ENCODE measurements around the gene FBXO10.

FBXO10 gene

DNA sequence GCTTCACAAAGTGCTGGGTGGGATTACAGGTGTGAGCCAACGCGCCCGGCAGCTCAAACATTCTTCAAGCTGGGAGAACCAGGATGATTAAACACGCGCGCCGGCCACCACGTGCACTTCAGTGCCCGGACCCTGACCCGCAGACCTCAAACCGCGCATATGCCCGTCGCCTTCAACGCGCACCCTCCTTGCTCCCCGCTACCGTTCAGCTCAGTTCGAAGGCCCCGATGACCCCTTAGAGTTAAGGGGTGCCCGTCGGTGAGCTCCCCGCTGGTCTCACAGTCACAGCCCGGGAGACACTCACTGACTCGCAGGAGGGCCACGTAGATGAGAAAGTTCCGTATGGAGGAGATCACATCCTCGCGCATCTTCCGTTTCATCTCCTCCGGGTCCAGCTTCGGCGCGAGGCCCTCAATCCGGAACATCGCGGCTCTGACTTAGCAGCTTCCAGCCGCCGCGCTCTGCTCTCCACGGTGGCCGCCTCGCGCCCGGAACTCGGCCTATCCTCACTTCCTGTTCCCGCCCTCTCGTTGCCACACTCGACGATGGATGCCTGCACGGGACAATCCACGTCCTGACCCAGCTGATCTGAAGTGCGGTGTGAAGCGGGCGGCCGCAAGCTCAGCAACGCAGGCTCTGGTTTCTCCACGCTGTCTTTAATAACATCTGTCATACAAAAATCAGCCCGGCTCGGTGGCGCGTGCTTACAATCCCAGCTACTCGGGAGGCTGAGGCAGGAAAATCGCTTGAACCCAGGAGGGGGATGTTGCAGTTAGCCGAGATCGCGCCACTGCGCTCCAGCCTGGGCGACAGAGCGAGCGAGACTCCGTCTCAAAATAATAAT, 16.1 kb upstream of the FBXO10 start, which contains the start of gene TOMM5:
TOMM5 (minus strand) TSS at position 490 of the 844 bp plus-strand sequence; CDS start at position 425, 65 bp downstream.
- peak; percentile 61 for DNase-seq

DNA sequence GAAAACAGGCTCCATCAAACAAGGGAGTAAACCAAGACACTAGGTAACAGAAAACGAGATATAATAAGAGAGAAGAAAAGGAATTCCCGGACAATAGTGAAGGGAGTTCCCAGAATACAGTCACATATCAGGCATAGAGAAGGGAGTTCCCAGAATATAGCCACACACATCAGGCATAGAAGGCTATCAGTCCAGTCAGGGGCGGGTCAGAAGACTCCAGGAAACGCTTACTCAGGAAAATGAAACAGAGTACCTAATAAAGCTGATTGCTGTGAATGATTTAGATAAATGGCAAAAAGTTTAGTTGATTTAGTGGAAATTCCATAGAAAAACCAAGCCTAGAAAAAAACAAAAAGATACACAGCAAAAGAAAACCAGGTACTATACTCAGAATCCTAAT, 11.3 kb upstream of the FBXO10 start:
- no peak for DNase-seq

DNA sequence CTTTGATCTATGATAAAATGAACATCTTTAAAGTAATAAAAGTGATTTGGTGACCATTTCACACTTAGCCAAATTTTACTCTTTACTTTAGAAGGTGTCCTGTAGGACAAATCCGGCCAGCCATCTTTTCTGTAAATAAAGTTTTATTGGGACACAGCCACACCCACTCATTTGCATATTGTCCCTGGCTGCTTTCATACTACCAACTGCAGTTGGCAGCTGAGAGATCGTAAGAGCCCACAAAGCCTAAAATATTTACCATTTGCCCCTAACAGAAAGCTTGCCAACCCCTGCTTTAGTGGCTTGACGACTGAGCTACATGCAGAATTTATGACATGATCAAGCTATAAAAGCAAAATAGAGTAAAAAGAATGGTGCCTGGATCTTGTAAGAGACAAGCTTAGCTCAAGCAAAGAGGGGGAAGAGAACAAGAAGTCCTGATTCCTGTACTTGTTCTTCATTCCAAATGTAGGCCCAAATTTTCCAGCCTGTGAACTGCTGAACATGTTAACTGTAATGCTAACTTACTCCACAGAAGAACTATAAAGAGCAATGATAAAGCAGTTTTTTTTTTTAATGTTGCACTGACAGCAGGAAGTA, 7.4 kb upstream of the FBXO10 start:
- DNase-seq = no peak

DNA sequence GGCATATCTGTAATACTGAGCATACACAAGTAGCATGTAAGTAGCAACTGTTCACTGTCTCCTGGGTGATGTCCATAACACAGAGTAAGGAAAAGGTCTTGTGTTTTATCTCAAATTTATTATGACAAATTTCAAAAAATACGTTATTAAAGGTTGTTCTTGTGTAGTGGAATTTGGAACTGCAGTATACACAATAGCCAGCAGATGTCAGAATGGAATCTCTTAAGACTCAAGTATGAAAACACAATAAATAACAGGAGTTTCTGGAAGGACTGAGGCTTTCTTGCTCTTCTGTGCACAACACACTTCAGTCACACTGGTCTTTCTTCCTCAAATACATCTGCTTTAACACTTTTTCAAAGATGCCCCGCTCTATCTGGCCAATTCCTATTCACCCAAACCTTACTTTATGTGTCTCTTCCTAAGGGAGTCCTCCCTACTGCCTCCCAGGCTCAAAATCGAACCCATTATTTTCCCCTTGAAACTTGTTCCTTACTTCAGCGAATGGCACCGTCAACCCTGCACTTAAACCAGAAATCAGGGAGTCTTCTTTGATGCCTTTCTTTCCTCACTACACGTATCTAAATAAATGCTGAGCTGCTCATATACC, 6.5 kb upstream of the FBXO10 start:
- peak; percentile 39 for DNase-seq

DNA sequence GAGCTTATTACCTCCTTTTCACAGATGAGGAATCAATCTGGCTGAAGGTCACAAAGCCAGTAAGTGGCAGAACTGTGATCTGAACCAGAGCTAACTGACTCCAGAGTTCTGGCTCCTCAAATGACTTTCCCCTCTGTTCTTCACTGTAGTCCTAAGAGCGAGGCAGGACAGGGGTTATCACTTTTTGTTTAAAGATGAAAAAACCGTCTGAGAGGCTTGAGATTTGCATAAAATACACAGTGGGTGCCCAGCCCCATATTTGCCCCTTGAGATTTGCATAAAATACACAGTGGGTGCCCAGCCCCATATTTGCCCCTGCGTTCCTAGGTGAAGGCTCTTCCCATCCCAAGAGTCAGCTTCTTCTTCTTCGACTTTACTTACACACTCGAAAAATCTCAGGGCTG, 667 bp downstream of the FBXO10 start:
- no peak for DNase-seq

DNA sequence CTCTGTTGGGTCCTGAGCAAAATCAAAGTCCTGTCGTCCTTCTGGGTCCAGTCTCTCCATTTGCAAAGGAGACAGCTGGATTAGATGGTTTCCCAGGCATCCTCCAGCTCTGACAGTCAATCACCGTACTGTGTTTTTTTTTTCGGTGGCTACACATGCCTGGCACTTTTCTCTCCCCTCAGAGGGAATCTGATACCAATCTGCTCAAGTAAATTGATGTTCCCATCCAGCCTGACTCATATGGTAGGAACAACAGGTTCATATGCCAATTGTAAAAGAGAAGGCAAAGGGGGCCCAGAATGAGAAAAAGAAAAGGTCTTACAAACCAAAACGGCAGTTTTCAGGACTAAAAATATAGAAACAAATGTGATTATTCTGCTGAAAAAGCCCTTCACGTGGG, 1.2 kb downstream of the FBXO10 start:
- DNase-seq = no peak

DNA sequence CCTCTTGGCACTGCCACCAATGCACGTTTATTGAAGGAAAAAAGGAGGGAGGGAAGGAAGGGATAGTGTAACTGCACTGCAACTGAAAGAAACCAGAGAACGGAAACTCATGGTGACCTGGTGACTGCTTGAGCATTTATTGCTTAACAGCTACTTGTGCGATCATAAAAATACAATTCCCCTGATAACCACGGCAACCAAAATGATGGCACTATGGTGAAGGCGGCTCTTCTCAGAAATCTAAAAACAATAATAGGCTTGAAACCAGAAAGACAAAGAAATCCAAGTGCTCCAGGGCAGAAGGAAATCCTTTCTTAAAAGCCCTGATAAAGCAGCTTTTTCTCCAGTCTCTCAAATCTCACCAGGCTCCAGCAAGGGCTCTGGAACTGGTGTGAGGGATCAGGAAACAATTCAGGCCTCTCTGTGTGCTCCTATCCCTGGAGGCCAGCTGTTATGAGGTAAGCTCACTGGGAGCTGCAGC, 1.9 kb downstream of the FBXO10 start:
- DNase-seq = no peak

DNA sequence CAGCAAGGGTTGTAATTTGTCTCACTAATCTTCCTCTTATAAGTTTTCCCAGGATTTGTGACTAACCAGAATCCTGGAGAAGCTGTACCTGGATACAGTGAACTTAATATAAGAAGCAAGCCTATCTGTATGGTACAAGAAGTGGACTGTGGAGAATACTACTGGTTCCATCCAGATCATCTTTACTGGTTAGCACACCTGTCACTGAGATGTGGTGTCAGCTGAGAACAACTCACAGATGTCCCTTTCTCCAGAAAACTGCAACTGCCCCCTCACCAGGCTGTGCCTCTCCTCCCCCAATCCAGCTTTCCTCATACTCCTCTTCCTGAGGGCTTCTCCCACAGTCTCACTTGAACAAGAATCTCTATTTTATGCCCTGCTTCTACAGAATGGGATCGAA, 4.9 kb downstream of the FBXO10 start:
- DNase-seq = no peak

DNA sequence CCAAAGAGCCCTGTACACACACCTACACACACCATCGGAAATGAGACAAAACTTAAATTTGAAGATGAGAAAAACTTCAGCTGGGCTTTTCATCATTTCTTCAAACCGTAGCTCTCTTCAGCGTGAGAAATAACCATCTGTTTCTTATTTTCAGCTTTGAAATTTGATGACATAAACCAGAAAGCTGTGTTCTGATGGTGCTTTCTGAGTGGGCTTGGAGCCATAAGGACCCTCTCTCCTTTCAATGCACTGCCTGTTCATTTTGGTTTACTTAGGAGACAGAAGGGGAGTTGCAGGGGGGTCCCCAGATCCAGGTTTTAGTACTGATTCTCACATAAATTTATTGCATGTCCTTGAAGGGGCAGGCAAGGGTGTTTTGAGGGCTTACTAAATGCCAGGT, 9.5 kb downstream of the FBXO10 start:
- no peak for DNase-seq

DNA sequence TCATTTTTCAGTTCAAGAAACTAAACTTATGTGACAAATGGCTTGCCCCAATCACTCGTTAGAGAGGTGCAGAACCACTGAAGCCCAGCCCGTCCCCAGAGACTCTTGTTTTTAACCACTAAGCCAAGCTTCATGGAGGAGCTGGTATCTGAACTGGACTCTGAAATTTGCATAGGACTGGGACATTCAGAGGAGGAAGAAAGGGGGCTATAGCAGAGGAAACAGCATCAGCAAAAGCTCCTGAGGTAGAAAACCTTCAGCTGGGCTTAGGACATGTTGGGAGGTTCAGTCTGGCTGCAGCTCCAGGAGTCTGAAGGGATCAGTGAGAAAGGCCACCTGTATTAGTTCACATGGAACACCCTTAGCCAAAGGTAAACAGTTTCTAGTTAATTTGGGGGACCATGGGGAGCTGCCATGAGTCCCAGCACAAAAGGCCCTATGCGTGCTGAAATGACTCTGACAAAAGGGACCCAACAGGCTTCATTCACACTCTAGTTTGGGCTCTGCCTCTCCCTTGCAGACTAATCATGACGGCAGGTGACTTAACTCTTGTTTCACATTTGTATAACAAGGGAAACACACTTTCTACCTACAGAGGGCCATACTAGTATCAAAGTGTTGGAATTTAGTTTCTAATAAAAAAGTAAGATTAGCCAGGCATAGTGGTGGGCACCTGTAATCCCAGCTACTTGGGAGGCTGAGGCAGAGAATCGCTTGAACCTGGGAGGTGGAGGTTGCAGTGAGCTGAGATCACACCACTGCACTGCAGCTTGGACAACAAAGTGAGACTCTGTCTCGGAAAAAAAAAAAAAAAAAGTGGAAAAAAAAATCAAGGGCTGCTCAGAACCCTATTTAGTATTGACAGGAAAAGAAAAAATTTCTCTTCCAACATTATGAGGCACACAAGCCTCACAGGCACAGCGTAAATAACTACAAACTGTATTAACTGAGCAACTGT, 10.2 kb downstream of the FBXO10 start:
- no peak for DNase-seq

DNA sequence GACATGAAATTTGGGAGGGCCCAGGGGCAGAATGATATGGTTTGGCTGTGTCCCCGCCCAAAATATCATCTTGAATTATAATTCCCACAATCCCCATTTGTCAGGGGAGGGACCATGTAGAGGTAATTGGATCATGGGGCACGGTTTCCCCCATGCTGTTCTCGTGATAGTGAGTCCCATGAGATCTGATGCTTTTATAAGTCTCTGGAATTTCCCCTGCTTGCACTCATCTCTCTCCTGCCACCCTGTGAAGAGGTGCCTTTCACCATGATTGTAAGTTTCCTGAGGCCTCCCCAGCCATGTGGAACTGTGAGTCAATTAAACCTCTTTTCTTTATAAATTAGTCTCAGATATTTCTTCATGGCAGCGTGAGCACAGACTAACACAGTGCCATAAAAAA, 11.3 kb downstream of the FBXO10 start:
- DNase-seq = no peak

DNA sequence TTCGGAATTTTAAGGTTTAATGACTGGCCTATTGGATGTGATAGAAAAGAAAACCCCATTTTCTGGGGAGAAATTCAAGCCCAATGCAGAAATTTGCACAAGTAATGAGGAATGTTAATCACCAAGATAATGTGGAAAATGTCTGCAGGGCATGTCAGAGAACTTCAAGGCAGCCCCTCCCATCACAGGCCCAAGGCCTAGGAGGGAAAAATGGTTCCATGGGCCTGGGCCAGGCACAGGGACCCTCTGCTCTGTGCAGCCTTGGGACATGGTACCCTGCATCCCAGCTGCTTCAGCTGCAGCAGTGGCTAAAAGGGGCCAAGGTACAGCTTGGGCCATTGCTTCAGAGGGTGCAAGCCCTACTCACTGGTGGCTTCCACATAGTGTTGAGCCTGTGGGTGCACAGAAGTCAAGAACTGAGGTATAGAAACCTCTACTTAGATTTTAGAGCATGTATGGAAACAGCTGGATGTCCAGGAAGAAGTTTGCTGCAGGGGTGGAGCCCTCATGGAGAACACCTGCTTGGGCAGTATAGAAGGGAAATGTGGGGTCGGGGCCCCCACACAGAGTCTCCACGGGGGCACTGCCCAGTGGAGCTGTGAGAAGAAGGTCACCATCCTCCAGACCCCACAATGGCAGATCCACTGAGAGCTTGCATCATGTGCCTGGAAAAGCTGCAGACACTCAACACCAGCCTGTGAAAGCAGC, 12.2 kb downstream of the FBXO10 start:
- DNase-seq = no peak

DNA sequence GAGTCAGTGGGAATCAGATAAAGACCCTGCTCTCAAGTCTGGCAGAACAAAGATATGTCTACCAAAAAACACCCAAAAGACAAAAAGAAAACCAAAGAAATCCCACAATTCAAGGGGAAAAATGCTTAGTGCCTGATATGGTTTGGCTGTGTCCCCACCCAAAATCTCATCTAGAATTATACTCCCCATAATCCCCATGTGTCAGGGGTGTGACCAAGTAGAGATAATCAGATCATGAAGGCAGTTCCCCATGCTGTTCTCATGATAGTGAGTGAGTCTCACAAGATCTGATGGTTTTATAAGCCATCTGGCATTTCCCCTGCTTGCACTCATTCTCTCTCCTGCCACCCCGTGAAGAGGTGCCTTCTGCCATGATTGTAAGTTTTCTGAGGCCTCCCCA, 13.4 kb downstream of the FBXO10 start:
- DNase-seq = no peak

DNA sequence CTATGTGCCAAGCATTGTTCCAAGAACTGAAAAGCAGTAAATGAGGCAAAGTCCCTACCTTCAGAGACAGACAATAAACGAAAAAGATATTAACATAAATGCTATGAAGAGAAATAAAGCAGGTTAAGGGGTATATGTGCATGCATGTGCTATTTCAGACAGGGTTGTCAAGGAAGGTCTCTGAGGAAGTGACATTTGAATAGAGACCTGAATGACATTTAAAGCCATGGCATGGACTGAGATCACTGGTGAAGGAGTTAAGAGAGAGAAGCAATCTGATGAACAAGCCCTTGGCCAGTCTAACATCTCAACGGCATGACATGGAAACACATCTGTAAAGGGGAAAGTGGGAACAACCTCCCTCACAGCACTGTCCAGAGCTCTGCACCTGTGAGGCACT, 14.5 kb downstream of the FBXO10 start:
- no peak for DNase-seq

DNA sequence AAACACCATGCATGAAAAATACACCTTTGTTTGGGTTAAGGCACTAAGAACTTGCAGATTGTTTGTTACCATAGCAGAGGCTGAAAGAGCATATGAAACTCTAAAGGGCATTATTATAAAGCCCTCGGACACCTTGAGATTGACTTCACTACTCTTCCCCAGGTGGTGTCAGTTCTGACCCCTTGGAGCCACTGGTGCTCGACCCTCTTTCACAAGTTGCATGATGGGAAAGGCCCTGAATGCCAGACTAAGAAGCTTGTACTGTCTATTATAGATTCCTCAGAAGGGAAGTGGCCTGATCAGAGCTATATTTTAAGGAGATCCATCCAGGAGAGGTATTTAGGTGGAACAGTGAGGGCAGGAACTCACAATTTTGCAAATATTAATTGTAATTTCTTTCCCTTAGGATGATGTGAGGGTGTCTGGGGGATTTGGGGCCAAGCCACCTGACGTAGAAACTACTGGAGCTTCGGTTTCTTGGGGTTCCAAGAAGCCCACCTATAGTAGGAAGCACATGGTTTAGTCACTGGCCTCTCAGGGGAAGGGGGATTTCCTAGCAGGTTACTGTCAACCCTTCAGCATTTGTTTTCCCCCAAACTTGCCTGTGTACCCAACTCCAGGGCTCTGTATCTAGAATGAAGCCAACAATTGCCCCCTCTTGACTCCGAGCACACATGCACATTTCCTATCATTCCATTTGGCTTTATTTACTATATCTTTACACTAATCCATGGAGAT, 16.2 kb downstream of the FBXO10 start:
- no peak for DNase-seq

DNA sequence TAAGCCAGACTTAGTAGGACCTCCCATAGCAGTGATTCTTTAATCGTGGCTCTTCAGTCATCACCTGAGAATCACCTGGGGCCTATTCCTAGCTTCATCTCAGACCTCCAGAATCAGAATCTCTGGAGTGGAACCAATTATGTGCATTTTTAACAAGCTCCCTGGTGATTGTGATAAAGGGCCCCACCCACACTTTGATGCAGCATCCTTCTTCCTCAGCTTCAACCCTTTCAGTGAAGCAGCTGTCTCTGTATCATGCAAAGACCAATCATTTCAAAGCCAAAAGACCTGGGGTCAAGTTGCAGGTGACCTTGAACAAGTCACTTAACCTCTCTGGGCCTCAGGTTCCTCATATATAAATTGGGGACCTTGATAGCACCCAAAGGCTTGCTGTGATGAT, 17.1 kb downstream of the FBXO10 start:
- no peak for DNase-seq

DNA sequence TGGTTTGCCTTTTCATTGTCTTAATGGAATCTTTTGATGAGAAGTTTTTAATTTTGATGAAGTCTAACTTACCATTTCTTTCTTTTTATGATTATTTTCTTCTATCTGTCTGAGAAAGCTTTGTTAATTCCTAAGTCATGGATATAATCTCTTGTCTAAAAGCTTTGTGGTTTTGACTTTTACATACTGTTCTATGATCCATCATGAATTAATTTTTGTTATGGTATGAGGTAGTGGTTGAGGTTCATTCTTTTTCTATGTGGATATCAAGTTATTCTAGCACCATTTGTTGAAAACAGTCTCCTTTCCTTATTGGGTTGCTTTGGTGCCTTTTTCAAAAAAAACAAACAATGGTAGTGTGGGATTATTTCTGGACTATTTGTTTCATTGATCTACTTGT, 20.4 kb downstream of the FBXO10 start:
- DNase-seq = no peak

DNA sequence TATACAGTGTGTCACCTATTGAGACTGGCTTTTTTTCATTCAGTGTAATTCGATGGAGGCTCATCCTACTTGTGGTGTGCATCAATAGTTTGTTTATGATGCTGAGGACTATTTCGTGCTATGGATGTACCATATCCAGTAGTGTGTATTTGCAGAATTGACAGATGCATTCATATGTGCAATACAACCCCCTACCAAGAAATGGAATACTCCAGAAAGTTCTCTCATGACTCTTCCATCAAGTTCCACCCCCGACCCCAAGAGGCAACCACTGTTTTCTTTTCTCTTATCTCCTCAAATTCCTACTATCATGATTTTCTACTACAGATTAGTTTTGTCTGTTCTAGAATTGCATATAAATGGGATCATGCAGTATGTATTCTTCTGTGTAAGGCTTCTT, 21.9 kb downstream of the FBXO10 start:
- DNase-seq = no peak

DNA sequence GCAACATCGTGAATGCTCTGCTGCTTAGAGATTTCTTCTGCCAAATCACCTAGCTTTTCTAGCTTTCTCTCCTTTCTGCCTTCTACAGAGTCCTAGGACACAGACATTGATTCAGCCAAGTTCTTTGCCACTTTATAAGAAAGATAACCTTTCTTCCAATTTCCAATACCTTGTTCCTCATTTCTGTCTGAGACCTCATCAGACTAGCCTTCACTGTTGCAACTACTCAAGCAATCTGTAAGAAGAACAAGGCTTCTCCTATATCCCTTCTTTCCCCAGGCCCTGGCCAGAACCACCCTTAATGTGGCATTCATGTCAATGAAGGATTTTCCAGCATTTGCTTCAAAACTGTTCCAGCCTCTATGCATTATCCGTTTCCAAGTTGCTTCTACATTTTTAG, 24.3 kb downstream of the FBXO10 start:
- DNase-seq = no peak

DNA sequence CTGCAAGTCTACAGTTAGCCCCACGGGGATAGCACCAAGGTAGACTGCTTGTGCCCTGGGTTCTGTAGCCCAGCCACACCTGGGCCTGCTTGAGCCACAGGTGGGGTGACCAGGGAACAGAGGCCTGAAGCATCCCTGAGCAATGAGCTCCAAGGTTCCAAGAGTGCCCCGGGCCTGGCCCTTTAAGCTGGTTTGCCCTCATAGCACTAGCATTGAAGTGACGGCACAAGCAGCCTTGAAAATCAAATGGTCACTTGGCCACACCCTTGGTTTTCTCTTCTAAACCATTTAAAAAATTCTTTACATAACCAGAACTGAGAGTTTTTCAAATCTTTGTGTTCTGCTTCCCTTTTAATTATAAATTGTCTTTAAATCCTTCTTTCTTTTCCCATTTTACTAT, 24.7 kb downstream of the FBXO10 start:
- DNase-seq = no peak

DNA sequence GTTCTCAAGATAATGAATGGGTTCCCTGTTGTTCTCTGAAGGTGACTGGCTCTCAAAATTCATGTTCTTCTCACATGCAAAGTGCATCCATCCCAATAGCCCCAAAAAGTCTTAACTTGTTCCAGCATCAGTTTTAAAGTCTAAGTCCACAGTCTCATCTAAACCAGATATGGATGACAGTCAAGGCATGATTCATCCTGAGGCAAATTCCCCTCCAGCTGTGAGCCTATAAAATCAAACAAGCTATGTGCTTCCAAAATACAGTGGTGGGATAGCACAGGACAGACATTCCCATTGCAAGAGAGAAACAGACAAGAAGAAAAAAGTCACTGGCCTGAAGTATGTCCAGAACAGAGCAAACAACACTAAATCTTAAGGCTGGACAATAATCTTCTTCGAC, 25.4 kb downstream of the FBXO10 start:
- no peak for DNase-seq

DNA sequence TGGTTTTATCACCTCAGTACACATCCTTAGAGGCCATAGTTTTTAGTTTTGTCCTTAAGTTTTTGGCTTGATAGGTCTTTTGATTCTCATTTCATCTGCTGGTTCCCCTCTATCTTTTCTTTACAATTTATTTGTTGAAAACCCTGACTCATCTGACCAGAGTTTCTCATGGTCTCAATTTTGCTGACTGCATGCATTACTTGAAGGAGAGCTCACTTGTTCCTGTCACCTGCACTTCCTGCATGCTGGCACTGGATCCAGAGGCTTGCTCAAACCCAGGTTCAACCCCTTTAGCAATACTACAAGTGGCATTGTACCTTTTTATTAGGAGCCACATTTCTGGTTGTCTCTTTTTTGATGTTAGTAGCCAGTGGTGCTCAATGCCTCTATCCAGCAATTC, 26.7 kb downstream of the FBXO10 start:
- DNase-seq = no peak
